ENCODE data around the gene CD69. TPM values are rescaled to one million over a fixed set of nuclear protein-coding genes. Genes with fewer than 3 reads are reported as not detected.

The CD69 gene
- total RNA-seq, 1 donor from 2014 or later: 1.3 TPM

DNA sequence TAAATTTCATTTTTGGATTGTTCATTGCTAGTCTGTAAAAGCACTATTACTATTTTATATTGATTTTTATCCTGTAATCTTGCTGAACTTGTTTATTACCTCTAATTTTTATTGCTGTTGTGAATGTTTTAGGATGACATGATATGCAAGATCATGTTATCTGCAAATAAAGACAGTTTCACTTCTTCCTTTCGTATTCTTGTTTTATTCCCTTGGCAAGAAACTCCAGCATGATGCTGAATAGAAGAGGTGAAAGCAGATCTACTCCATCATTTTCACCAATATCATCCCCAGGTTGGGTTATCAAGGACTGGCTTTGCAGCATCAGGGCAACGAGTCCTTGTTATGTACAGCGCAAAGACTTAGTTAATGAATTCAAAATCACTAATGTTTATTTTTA lies 25.1 kb downstream of the CD69 start:
- no peak overlapping the region for H3K27ac ChIP-seq
- H3K36me3 ChIP-seq: no peaks in the 10 kb centered on the region
- H3K27me3 ChIP-seq: no peaks in the 10 kb centered on the region
- intact Hi-C loops (cut with DNase I): no loop called here
- no peak for DNase-seq (ENCODE audit: low spot score in 2 of 2)
- H3K4me3 ChIP-seq: no peak overlapping the region
- H3K4me1 ChIP-seq: no peaks in the 10 kb centered on the region
- no peaks in the 10 kb centered on the region for H3K9me3 ChIP-seq
- no peak for TF ChIP-seq CTCF (IDR thresholded peaks at IDR 0.05)

DNA sequence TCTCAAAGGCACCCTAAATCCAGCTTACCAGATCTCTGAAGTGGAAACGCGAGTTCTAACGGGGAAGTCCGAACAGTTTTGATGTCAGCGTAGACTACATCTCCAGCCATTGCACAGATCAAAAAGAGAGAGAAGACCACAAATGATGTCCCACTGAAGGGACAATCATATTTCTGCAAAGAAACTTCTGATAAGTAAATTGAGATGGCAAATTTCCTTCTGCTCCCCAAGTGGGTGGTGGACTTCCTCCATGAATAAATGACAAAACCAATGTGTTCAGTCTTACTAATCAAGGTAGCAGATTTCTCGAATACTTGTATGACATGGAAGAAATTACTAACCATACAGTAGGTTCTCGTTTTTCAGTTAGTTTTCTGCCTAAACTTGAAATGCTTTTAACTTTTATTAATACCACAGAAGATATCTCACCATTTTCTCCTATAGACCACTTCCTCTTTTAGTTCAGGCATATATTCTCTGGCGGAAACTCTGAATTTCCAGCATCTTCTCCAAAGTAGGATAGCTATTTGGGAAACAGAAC lies 27.7 kb downstream of the CD69 start, which contains the start of gene CLECL1:
CLECL1 (minus strand) TSS at position 177 of the 541 bp plus-strand sequence.
- TF ChIP-seq CTCF (IDR thresholded peaks at IDR 0.05): no peak
- H3K9me3 ChIP-seq: no peaks in the 10 kb centered on the region
- H3K27ac ChIP-seq: no peak within 1 kb of the TSS
- H3K36me3 ChIP-seq: no peaks in the 10 kb centered on the region
- no peak for DNase-seq (ENCODE audit: low spot score in 2 of 2)
- intact Hi-C loops (cut with DNase I): no loop called here
- no peaks in the 10 kb centered on the region for H3K4me1 ChIP-seq
- H3K27me3 ChIP-seq: no peaks in the 10 kb centered on the region
- H3K4me3 ChIP-seq: no peak within 1 kb of the TSS

GRCh38 chr12:9731797-9732196 lies 28.9 kb downstream of the CD69 start:
- H3K4me1 ChIP-seq: no peaks in the 10 kb centered on the region
- no peaks in the 10 kb centered on the region for H3K9me3 ChIP-seq
- no peak for DNase-seq (ENCODE audit: low spot score in 2 of 2)
- H3K27me3 ChIP-seq: no peaks in the 10 kb centered on the region
- no peak overlapping the region for H3K4me3 ChIP-seq
- intact Hi-C loops (cut with DNase I): no loop called here
- no peak overlapping the region for H3K27ac ChIP-seq
- H3K36me3 ChIP-seq: no peaks in the 10 kb centered on the region
- no peak for TF ChIP-seq CTCF (IDR thresholded peaks at IDR 0.05)

DNA sequence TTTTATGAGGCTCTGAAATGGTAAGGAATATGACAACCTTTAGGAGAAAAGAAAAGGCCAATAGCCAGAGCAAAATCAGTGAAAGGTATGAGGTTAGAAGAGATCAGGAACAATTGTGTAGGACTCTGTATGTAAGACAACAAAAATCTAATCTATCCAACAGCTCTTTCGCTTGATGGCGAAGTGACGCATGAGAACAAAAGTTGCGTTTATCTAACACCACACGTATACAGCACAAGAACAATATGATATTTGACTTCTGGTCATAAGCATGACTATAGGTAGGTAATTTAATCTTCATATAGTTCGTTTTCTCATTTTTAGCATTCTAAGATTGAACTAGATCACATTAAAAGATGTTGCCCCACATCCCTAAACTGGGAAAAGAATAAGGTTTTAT lies 29.3 kb downstream of the CD69 start:
- DNase-seq (ENCODE audit: low spot score in 2 of 2): no peak
- H3K36me3 ChIP-seq: no peaks in the 10 kb centered on the region
- no peak overlapping the region for H3K27ac ChIP-seq
- intact Hi-C loops (cut with DNase I): no loop called here
- no peak overlapping the region for H3K4me3 ChIP-seq
- TF ChIP-seq CTCF (IDR thresholded peaks at IDR 0.05): no peak
- no peaks in the 10 kb centered on the region for H3K4me1 ChIP-seq
- H3K9me3 ChIP-seq: no peaks in the 10 kb centered on the region
- no peaks in the 10 kb centered on the region for H3K27me3 ChIP-seq

GRCh38 chr12:9730591-9730990 lies 30.1 kb downstream of the CD69 start:
- Histone ChIP-seq H3K9me3 (no peaks in the 10 kb centered on the region), H3K27ac (no peak overlapping the region), H3K36me3 (no peaks in the 10 kb centered on the region), H3K4me1 (no peaks in the 10 kb centered on the region), H3K27me3 (no peaks in the 10 kb centered on the region), H3K4me3 (no peak overlapping the region)
- intact Hi-C loops (cut with DNase I): no loop called here
- DNase-seq (ENCODE audit: low spot score in 2 of 2): no peak
- no peak for TF ChIP-seq CTCF (IDR thresholded peaks at IDR 0.05)

DNA sequence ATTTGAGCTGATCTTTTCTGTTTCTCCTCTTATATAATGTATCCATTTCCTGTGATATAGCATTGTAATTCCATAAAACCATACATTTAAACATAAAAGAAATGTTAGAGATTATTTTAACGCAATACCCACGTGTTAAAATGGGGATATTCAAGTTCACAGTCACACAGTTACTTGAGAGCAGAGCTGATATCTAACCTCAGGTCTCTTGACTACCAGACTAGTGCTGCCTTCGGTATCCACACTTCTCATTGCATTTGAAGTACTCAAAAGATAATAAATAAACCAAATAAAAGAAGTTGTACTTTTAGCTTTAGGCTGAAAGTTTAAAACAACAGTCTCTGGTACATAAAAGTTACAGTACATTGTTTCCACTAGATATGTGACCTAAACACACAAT lies 30.7 kb downstream of the CD69 start:
- no peaks in the 10 kb centered on the region for H3K9me3 ChIP-seq

More for the DNA sequence above, 30.7 kb downstream of the CD69 start:
- no peaks in the 10 kb centered on the region for H3K27me3 ChIP-seq
- TF ChIP-seq CTCF (IDR thresholded peaks at IDR 0.05): no peak
- no peak for DNase-seq (ENCODE audit: low spot score in 2 of 2)
- H3K36me3 ChIP-seq: no peaks in the 10 kb centered on the region
- intact Hi-C loops (cut with DNase I): no loop called here
- H3K27ac ChIP-seq: no peak overlapping the region
- H3K4me1 ChIP-seq: no peaks in the 10 kb centered on the region
- H3K4me3 ChIP-seq: no peak overlapping the region

All from ascending aorta (tissue), 2 donors.